ENCODE results near the gene MT1M. TPM values are rescaled to one million over a fixed set of nuclear protein-coding genes. Genes with fewer than 3 reads are reported as not detected.

The MT1M gene
- total RNA-seq, 4 donors from 2014 or later: 3.7 to 74.9 (median 14.9) TPM

DNA sequence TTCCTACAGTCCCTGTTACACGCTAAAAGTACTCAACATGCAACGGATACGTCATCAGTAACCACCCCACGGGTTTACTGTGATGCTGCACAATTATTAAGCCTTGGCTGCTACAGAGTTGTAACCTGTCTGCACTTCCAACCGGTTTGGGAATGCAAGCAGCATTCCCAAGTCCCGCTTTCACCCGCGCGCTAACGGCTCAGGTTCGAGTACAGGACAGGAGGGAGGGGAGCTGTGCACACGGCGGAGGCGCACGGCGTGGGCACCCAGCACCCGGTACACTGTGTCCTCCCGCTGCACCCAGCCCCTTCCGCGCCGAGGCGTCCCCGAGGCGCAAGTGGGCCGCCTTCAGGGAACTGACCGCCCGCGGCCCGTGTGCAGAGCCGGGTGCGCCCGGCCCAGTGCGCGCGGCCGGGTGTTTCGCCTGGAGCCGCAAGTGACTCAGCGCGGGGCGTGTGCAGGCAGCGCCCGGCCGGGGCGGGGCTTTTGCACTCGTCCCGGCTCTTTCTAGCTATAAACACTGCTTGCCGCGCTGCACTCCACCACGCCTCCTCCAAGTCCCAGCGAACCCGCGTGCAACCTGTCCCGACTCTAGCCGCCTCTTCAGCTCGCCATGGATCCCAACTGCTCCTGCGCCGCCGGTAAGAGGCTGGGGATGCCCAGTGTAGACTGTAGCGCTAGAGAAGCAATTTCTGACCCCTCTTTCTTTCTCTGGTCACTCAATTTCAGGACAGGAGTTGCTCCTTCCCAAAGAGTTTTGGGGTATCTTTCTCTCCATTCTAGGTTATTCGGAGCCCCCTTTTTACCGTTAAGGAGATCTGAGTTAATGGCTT is 24.2 kb upstream of the MT1M start, which contains the start of gene MT2A:
Gene MT2A (plus strand): TSS at position 542 of the 833 bp plus-strand sequence. CDS start 72 bp downstream, at position 614.
- H3K4me1 ChIP-seq: peaks cover 54 to 65% (median 60%) of the 10 kb centered on the region in 4 donors
- intact Hi-C loops (cut with DNase I): loop anchor here (2.0 kb wide), 2 partner anchors 17 to 75 kb away; partner anchors contain the start of genes MT1E and MT1X

DNA sequence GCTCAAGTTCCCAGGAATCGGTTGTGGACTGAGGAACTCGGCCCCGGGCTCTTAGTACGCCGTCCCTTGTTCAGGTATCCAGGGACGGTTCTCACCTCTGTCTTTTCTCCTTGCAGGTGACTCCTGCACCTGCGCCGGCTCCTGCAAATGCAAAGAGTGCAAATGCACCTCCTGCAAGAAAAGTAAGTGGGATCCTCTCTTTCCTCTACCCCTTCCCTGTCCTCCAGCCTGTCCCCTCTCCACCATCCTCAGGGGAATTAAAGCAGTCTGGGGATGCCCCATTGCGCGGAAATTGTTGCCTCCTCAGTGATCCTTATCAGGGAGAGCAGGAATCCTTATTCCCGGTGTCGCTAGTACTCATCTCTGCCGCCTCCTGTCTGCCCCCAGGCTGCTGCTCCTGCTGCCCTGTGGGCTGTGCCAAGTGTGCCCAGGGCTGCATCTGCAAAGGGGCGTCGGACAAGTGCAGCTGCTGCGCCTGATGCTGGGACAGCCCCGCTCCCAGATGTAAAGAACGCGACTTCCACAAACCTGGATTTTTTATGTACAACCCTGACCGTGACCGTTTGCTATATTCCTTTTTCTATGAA is 23.5 kb upstream of the MT1M start:
- WGBS: under 1% methylated on average over 21 of the region's 21 CpGs
- intact Hi-C loops (cut with DNase I): loop anchor here (2.0 kb wide), 2 partner anchors 16 to 74 kb away; partner anchors contain the start of genes MT1E and MT1X
- TF ChIP-seq, protein P1, sequence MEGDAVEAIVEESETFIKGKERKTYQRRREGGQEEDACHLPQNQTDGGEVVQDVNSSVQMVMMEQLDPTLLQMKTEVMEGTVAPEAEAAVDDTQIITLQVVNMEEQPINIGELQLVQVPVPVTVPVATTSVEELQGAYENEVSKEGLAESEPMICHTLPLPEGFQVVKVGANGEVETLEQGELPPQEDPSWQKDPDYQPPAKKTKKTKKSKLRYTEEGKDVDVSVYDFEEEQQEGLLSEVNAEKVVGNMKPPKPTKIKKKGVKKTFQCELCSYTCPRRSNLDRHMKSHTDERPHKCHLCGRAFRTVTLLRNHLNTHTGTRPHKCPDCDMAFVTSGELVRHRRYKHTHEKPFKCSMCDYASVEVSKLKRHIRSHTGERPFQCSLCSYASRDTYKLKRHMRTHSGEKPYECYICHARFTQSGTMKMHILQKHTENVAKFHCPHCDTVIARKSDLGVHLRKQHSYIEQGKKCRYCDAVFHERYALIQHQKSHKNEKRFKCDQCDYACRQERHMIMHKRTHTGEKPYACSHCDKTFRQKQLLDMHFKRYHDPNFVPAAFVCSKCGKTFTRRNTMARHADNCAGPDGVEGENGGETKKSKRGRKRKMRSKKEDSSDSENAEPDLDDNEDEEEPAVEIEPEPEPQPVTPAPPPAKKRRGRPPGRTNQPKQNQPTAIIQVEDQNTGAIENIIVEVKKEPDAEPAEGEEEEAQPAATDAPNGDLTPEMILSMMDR (IDR thresholded peaks at IDR 0.05): no peak
- TF ChIP-seq EP300 (IDR thresholded peaks at IDR 0.05): no peak
- TF ChIP-seq POLR2AphosphoS5 (IDR thresholded peaks at IDR 0.05): no peak
- no peak for TF ChIP-seq POLR2A (IDR thresholded peaks at IDR 0.05; ENCODE audit: low read depth)
- H3K27me3 ChIP-seq: no peaks in the 10 kb centered on the region
- H3K4me3 ChIP-seq: peak overlapping the region; percentile 56 to 67 (median 62)
- peak overlapping the region; percentile 84 to 96 (median 92) for H3K27ac ChIP-seq (replicated peaks in 1 of 4)
- H3K4me1 ChIP-seq: peaks cover 54 to 65% (median 60%) of the 10 kb centered on the region in 4 donors
- H3K36me3 ChIP-seq: no peaks in the 10 kb centered on the region
- no peak for DNase-seq (ENCODE audit: extremely low spot score)
- H3K9me3 ChIP-seq: no peaks in the 10 kb centered on the region

More for the DNA sequence above, 24.2 kb upstream of the MT1M start, which contains the start of gene MT2A:
- H3K4me3 ChIP-seq: peak within 1 kb of the TSS; percentile 56 to 67 (median 62)
- DNase-seq (ENCODE audit: extremely low spot score): peak; percentile 98
- H3K9me3 ChIP-seq: no peaks in the 10 kb centered on the region
- H3K27ac ChIP-seq (replicated peaks in 1 of 4): peak within 1 kb of the TSS; percentile 84 to 96 (median 92)
- H3K36me3 ChIP-seq: no peaks in the 10 kb centered on the region
- WGBS: 4% methylated on average over 18 of the region's 62 CpGs
- H3K27me3 ChIP-seq: no peaks in the 10 kb centered on the region
- TF ChIP-seq, protein P1 (IDR thresholded peaks at IDR 0.05): no peak
- TF ChIP-seq POLR2AphosphoS5 (IDR thresholded peaks at IDR 0.05) (peak; percentile 89 to 98), EP300 (IDR thresholded peaks at IDR 0.05) (peak; percentile 97), POLR2A (IDR thresholded peaks at IDR 0.05; ENCODE audit: low read depth) (peak; percentile 90)

DNA sequence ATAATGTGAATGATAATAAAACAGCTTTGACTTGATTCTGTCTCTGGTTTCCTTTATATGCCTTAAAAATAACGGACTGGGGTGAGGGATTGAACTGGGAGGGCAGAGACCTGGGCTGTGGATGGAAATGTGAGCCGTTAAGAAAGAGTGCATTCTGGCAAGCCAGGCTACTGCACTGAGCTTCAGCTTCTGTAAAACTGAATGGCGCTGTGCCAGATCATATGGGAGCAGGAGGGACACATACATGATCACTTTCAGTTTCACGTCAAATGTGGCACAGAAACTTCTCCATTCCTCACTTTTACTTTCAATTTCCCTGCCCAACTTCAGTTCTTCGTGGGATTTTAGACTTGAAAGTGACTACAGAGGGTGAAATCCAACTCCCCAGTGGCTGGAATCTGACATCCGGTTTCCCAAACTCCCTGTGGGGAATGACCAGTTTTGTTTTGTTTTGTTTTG is 23.0 kb upstream of the MT1M start:
- Histone ChIP-seq H3K36me3 (no peaks in the 10 kb centered on the region), H3K27me3 (no peaks in the 10 kb centered on the region), H3K9me3 (no peaks in the 10 kb centered on the region), H3K4me3 (peak overlapping the region; percentile 56 to 67 (median 62)), H3K4me1 (peaks cover 54 to 65% (median 60%) of the 10 kb centered on the region in 4 donors), H3K27ac (replicated peaks in 1 of 4) (peak overlapping the region; percentile 84 to 96 (median 92))
- DNase-seq (ENCODE audit: extremely low spot score): no peak
- TF ChIP-seq POLR2AphosphoS5 (IDR thresholded peaks at IDR 0.05) (peak; percentile 52 to 73), POLR2A (IDR thresholded peaks at IDR 0.05; ENCODE audit: low read depth) (peak; percentile 45), EP300 (IDR thresholded peaks at IDR 0.05) (no peak)
- TF ChIP-seq, protein P1 (IDR thresholded peaks at IDR 0.05): peak; percentile 11 to 30 (median 16)
- WGBS: 1% methylated on average over 6 of the region's 6 CpGs
- intact Hi-C loops (cut with DNase I): loop anchor here (2.0 kb wide), 2 partner anchors 15 to 73 kb away; partner anchors contain the start of genes MT1E and MT1X

DNA sequence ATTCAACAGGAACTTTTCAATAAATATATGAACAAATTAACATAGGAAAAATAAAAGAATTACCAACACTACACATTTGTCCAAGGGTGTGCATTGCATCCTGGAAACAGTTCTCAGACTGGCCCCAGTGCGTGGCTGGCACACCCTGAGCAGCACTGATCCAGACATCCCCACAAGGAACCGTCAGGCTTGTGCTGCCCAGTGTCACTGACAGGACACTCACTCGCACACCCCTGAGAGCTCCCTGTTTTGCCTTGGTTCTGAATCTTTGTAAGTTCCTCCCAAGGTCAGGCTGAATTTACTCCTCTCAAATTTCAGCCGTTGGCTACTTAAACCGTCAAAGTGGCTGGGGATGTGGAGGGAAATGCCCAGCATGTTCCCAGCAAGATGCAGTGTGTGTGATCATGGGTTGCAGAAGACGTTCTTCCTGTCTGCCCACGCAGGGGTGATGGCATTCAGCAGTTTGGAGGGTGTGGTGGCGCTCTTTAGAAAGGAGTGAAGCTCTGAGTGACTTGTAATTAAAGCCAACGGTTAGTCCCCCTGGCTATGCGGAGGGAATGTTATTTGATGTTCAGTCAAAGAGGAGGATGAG is 22.3 kb upstream of the MT1M start:
- intact Hi-C loops (cut with DNase I): no loop called here
- H3K36me3 ChIP-seq: no peaks in the 10 kb centered on the region
- peak overlapping the region; percentile 84 to 96 (median 92) for H3K27ac ChIP-seq (replicated peaks in 1 of 4)
- TF ChIP-seq, protein P1 (IDR thresholded peaks at IDR 0.05): no peak
- TF ChIP-seq EP300 (IDR thresholded peaks at IDR 0.05) (peak; percentile 43), POLR2A (IDR thresholded peaks at IDR 0.05; ENCODE audit: low read depth) (peak; percentile 34), POLR2AphosphoS5 (IDR thresholded peaks at IDR 0.05) (peak; percentile 77)
- H3K9me3 ChIP-seq: no peaks in the 10 kb centered on the region
- no peaks in the 10 kb centered on the region for H3K27me3 ChIP-seq
- DNase-seq (ENCODE audit: extremely low spot score): no peak
- H3K4me3 ChIP-seq: peak overlapping the region; percentile 56 to 67 (median 62)
- H3K4me1 ChIP-seq: peaks cover 54 to 65% (median 60%) of the 10 kb centered on the region in 4 donors
- WGBS: 21% methylated on average over 10 of the region's 10 CpGs

All from esophagus muscularis mucosa (tissue), 4 donors.